K562 (cell line): Measurements from ENCODE around the gene AKR1D1. TPM values are rescaled to one million over a fixed set of nuclear protein-coding genes. Genes with fewer than 3 reads are reported as not detected.

ENCODE experiments used
- polyA plus RNA-seq, 8 experiments: library from polyadenylated mRNA; depleted of rRNA in 4 of 8; stranded (reverse) in 5 of 8; unstranded in 3 of 8; fragments of >200 nt; fragmentation: Nextera tagmentation in 2 of 8; fragmentation: Illumina TruSeq in 1 of 8; extraction: Ambion mirVana in 2 of 8; extraction: Trizol in 1 of 8; gene quantifications; 2 replicates each; pipeline versions ENCODE4 v1.2.1 to v1.2.3, GENCODE V29; 2011 to 2014; ENCODE audit warnings: inconsistent platforms in 1 of 8, missing spikeins in 1 of 8
- total RNA-seq, 7 experiments: library from RNA; depleted of rRNA in 6 of 7; stranded (reverse); fragments of >200 nt in 6 of 7; fragmentation: Illumina TruSeq in 2 of 7; extraction: Trizol in 2 of 7; gene quantifications; 2 replicates each; pipeline versions ENCODE4 v1.2.1 to v1.2.3, GENCODE V29; 2011 to 2021; ENCODE audit warnings: low replicate concordance in 1 of 7
- TF ChIP-seq, protein P1 (sequence below): fragments of 250-450 bp; sonication (Bioruptor Pico); IDR thresholded peaks from 2 replicates; pipeline ENCODE4 v1.8.0; 2021; ENCODE audit warnings: borderline replicate concordance, mild to moderate bottlenecking, moderate library complexity; ENCODE audit not compliant: poor library complexity, severe bottlenecking
- TF ChIP-seq, protein P2 (sequence below): sonication (generic); formaldehyde crosslinking; IDR thresholded peaks from 2 replicates; pipeline ENCODE4 v1.8.0; 2023; ENCODE audit warnings: missing genetic modification reagents, mild to moderate bottlenecking, borderline replicate concordance

Gene AKR1D1
- total and polyA plus RNA-seq, 9 of the 15 experiments (the other 6 are each of a cell fraction or from before 2014, with no cell fraction given): not detected

DNA sequence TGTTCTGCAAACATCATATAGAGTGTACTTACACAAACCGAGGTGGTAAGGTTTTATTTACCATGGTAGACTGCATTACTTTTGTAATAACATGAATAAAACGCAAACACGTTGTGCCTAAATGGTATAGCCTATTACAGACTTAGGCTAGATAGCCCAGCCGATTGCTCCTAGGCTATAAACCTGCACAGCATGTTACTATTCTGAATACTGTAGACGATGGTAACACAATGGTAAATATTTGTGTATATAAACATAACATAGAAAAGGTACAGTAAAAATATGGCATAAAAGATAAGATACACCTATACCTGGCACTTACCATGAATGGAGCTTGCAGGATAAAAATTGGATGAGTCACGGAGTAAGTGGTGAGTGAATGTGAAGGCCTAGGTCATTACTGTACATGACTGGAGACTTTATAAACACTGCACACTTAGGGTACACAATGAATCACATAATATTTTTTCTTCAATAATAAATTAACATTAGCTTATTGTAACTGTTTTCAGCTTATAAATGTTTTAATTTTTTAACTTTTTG lies 16.3 kb downstream of the AKR1D1 start (continued):
- TF ChIP-seq, protein P1, sequence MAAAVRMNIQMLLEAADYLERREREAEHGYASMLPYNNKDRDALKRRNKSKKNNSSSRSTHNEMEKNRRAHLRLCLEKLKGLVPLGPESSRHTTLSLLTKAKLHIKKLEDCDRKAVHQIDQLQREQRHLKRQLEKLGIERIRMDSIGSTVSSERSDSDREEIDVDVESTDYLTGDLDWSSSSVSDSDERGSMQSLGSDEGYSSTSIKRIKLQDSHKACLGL (CRISPR knock-in tag): no peak
- TF ChIP-seq, protein P2, sequence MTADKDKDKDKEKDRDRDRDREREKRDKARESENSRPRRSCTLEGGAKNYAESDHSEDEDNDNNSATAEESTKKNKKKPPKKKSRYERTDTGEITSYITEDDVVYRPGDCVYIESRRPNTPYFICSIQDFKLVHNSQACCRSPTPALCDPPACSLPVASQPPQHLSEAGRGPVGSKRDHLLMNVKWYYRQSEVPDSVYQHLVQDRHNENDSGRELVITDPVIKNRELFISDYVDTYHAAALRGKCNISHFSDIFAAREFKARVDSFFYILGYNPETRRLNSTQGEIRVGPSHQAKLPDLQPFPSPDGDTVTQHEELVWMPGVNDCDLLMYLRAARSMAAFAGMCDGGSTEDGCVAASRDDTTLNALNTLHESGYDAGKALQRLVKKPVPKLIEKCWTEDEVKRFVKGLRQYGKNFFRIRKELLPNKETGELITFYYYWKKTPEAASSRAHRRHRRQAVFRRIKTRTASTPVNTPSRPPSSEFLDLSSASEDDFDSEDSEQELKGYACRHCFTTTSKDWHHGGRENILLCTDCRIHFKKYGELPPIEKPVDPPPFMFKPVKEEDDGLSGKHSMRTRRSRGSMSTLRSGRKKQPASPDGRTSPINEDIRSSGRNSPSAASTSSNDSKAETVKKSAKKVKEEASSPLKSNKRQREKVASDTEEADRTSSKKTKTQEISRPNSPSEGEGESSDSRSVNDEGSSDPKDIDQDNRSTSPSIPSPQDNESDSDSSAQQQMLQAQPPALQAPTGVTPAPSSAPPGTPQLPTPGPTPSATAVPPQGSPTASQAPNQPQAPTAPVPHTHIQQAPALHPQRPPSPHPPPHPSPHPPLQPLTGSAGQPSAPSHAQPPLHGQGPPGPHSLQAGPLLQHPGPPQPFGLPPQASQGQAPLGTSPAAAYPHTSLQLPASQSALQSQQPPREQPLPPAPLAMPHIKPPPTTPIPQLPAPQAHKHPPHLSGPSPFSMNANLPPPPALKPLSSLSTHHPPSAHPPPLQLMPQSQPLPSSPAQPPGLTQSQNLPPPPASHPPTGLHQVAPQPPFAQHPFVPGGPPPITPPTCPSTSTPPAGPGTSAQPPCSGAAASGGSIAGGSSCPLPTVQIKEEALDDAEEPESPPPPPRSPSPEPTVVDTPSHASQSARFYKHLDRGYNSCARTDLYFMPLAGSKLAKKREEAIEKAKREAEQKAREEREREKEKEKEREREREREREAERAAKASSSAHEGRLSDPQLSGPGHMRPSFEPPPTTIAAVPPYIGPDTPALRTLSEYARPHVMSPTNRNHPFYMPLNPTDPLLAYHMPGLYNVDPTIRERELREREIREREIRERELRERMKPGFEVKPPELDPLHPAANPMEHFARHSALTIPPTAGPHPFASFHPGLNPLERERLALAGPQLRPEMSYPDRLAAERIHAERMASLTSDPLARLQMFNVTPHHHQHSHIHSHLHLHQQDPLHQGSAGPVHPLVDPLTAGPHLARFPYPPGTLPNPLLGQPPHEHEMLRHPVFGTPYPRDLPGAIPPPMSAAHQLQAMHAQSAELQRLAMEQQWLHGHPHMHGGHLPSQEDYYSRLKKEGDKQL (CRISPR knock-in tag): no peak
